HFF-Myc (cell line): ENCODE results near the gene ASIC1.

ENCODE experiments used
- DNase-seq: peaks from one replicate; pipeline ENCODE4 v3.0.0-alpha.2; 2011; ENCODE audit warnings: low read depth; ENCODE audit errors: extremely low read depth
- H3K4me3 ChIP-seq: replicated peaks from 2 replicates; pipeline ENCODE4 v1.5.1; 2011; ENCODE audit warnings: low read depth, mild to moderate bottlenecking, control low read depth, low read length
- CTCF ChIP-seq: IDR thresholded peaks from 2 replicates; pipeline ENCODE4 v1.5.1; 2012; ENCODE audit warnings: mild to moderate bottlenecking, low read depth, low read length, control low read depth; ENCODE audit errors: missing control alignments

Gene ASIC1

DNA sequence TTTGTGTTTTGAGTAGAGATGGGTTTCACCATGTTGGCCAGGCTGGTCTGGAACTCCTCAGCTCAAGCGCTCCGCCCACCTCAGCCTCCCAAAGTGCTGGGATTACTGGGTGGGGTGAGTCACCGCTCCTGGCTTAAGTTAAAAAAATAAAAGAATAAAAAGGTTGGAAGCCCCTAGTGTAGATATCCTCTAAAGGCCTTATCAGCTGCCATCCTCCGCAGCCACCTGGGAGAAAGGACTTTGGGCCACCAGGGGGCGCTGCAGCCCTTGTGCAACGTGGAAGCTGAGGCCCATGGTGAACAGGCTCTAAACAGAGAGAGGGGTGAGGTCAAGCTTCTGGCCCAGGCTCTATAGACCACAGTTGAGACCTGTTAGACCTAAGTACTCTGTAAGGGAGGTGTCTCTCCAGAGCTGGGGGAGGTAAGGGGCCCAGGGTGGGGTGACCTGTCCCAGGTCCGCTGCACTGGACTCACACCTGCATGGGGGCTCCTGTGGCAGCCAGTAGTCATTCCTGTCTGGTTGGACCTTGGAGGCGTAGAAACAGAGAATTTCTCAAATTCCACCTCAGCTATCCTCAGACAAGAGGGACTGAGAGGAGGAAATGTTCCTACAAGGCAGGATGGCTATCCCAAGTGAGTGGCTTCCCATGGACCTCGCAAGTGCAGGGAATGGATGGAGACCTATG lies 18.1 kb upstream of the ASIC1 start:
- TF ChIP-seq CTCF, result peak; percentile 94
- no peak overlapping the region for H3K4me3 ChIP-seq
- no peak for DNase-seq

DNA sequence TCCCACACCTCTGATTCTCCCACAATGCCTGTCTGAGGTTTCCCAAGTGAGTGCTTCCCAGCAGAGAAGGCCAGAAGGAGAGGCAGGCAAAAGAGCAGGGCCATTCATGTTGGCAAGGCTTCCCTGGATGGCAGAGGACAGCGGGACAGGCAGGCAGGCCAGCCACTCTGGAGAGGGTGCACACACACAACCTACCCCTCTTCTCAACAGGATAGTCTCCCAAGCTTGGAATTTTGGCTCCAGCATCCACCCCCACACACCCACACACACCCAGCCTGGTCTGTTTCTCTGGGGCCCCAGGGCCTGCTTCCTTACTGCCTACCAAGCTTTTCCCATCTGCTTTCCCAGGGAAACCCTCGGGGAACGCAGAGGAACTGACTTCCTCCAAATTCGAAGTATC lies 16.7 kb upstream of the ASIC1 start:
- H3K4me3 ChIP-seq, result no peak overlapping the region
- DNase-seq, result no peak
- TF ChIP-seq CTCF, result no peak

DNA sequence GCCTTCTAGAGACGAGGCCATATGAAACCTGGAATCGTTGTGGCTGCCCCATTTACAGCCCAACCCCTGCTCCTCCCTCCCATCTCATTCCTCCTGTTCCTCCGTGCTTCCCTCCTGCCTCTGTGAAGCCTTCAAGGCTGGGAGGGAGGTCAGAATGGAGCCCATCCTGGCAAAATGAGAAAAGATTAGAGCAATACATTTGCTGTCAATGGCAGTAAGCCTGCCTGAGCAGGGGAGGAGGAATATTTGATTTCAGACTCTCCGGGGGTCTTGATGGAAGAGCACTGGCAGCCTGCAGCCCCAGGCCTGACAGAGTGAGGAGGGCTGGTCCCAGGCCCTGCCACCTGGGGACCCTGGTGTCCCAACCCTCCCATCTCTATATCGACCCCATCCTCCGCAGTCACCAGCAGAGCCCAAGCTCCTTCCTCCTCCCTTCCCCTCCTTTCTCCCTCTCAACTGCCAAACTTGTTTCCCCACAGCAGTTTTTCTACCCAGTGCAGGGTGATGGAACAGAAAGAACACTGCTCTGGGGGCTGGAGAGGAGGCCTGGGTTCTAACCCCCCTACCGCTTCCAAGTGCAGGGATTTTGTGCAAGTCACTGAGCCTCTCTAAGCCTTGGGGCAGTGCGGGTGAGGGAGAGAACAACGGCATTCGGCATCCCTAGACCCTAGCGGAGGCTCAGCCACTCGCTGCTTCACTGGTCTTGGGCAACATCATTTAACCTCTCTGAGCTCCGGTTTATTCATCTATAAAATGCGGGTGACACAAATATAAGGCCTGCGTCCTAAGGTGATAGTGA lies 16.1 kb upstream of the ASIC1 start:
- DNase-seq, result no peak
- TF ChIP-seq CTCF, result no peak
- no peak overlapping the region for H3K4me3 ChIP-seq

DNA sequence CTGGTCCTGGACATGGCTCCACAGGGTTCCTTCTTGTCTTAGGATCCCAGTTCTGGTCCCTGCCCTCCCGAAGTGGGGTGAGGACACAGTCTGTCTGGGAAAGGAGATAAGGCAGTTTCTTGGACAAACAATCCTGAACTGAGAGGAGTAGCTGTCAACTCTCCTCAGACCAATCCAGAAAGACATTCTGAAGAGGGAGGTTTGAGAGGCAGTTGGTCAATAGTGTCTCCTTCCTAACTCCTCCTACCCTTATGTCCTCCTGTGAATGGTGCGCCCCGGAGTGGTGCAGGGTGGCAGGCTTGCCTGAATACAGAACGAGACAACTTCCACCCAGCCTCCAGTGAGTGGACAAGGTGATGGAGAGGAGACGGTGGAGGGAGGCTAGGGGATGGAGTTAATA lies 15.4 kb upstream of the ASIC1 start:
- DNase-seq, result no peak
- H3K4me3 ChIP-seq, result no peak overlapping the region
- TF ChIP-seq CTCF, result no peak

DNA sequence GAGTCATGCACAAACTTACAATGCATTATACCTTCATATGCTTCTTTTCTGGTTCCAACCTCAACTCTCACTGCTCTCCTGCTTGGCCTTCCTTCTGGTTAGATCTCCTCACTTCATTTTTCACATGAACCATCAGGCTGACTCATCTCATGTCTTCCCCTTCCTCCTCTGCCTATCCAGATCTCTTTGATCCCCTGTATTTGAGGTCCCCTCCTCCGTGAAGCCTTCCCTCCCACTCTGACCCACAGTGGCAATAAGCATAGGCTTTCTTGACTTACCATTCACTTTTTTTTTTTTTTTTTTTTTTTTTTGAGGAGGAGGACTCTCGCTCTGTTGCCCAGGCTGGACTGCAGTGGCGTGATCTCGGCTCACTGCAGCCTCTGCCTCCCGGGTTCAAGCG lies 14.7 kb upstream of the ASIC1 start:
- H3K4me3 ChIP-seq, result no peak overlapping the region
- TF ChIP-seq CTCF, result no peak
- DNase-seq, result no peak

DNA sequence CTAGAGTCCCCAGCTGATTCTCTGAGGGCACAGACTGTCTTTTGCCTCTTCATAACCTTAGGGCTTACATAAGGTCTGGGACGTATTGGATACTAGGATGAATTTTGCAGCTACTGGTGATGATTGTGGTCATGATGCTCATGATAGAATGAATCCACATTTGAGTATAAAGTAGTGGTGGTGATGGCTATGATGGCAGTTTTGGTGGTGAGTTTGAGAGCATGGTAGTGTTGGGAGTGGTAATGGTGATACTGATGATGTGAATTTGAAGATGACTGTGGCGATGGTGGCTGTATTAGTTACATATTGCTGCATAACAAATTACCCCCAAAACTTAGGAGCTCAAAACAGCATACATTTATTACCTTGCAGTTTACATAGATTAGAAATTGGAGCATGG lies 14.1 kb upstream of the ASIC1 start:
- no peak for DNase-seq
- TF ChIP-seq CTCF, result no peak
- no peak overlapping the region for H3K4me3 ChIP-seq
